ENCODE measurements around the gene ALDH1L2.

ALDH1L2 gene

DNA sequence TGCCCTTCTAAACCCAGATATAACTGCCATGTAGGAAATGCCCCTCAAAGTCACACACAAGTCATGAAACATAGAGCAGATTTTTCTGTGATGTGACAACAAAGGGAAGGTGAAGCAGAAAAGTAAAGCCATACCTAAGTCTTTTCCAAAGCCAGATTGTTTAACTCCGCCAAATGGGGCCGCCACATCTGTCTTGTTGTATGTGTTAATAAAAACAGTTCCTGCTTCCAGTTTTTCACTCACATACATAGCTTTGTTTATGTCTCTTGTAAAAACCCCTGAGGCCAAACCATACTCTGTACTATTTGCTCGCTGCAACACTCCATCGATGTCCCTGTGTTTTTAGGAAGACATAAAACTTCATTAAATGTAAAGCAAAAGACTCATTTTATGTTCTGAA, 57.8 kb downstream of the ALDH1L2 start:
- no peaks in the 10 kb centered on the region for H3K27me3 Mint-ChIP-seq
- H3K4me1 Mint-ChIP-seq = peaks cover 9% of the 10 kb centered on the region
- DNase-seq (no peak), ATAC-seq (no peak)
- no peak overlapping the region for H3K4me3 Mint-ChIP-seq
- no peak overlapping the region for H3K27ac Mint-ChIP-seq
- H3K9me3 Mint-ChIP-seq = no peaks in the 10 kb centered on the region

GRCh38 chr12:105025890-105026289, 58.4 kb downstream of the ALDH1L2 start:
- Mint-ChIP-seq H3K27me3 (no peaks in the 10 kb centered on the region), H3K4me3 (no peak overlapping the region), H3K9me3 (no peaks in the 10 kb centered on the region), H3K27ac (no peak overlapping the region), H3K4me1 (peaks cover 3% of the 10 kb centered on the region)
- DNase-seq (no peak), ATAC-seq (no peak)

- ATAC-seq = no peak
- Mint-ChIP-seq H3K4me3 (no peak overlapping the region), H3K4me1 (no peaks in the 10 kb centered on the region), H3K9me3 (no peaks in the 10 kb centered on the region), H3K27me3 (no peaks in the 10 kb centered on the region), H3K27ac (no peak overlapping the region)
- DNase-seq = no peak
Observed at GRCh38 chr12:105024928-105025327, 59.3 kb downstream of the ALDH1L2 start.

GRCh38 chr12:105020241-105020962, 63.9 kb downstream of the ALDH1L2 start:
- DNase-seq (no peak), ATAC-seq (no peak)
- H3K9me3 Mint-ChIP-seq = no peaks in the 10 kb centered on the region
- H3K4me3 Mint-ChIP-seq = no peak overlapping the region
- H3K4me1 Mint-ChIP-seq = no peaks in the 10 kb centered on the region
- H3K27ac Mint-ChIP-seq = peak overlapping the region in 1 of 2 donors; percentile 88
- no peaks in the 10 kb centered on the region for H3K27me3 Mint-ChIP-seq

- ATAC-seq (no peak), DNase-seq (no peak)
- H3K9me3 Mint-ChIP-seq = no peaks in the 10 kb centered on the region
- no peaks in the 10 kb centered on the region for H3K4me1 Mint-ChIP-seq
- H3K4me3 Mint-ChIP-seq = no peak overlapping the region
- no peaks in the 10 kb centered on the region for H3K27me3 Mint-ChIP-seq
- no peak overlapping the region for H3K27ac Mint-ChIP-seq
Observed at GRCh38 chr12:105018776-105019175, 65.5 kb downstream of the ALDH1L2 start.

DNA sequence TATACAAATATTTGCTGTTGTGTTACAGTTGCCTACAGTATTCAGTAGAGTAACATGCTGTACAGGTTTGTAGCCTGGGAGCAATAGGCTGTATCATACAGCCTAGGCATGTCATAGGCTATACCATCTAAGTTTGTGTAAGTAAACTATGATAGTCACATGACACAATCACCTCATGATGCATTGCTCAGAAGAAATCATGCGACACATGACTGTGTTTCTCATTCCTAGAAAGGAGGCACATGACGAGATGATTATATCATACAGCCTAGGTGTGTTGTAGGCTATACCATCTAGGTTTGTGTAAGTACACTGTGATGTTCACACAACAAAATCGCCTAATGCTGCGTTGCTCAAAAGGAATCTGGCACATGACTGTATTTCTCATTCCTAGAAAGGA, 66.2 kb downstream of the ALDH1L2 start:
- no peak for ATAC-seq
- DNase-seq = no peak
- no peaks in the 10 kb centered on the region for H3K27me3 Mint-ChIP-seq

GRCh38 chr12:105015543-105015942, 68.7 kb downstream of the ALDH1L2 start:
- no peak for DNase-seq
- Mint-ChIP-seq H3K27ac (no peak overlapping the region), H3K27me3 (no peaks in the 10 kb centered on the region), H3K9me3 (peaks cover 5 to 8% of the 10 kb centered on the region in 2 donors), H3K4me1 (no peaks in the 10 kb centered on the region), H3K4me3 (no peak overlapping the region)
- no peak for ATAC-seq

More for the DNA sequence above, 66.2 kb downstream of the ALDH1L2 start:
- Mint-ChIP-seq H3K27ac (no peak overlapping the region), H3K4me3 (no peak overlapping the region), H3K9me3 (no peaks in the 10 kb centered on the region), H3K4me1 (no peaks in the 10 kb centered on the region)

- H3K4me1 Mint-ChIP-seq = no peaks in the 10 kb centered on the region
- H3K27ac Mint-ChIP-seq = no peak overlapping the region
- no peak for DNase-seq
- no peak overlapping the region for H3K4me3 Mint-ChIP-seq
- peaks cover 12 to 14% of the 10 kb centered on the region in 2 donors for H3K9me3 Mint-ChIP-seq
- no peaks in the 10 kb centered on the region for H3K27me3 Mint-ChIP-seq
- ATAC-seq = no peak
Observed at GRCh38 chr12:105014603-105015002, 69.7 kb downstream of the ALDH1L2 start.

GRCh38 chr12:105013892-105014291, 70.4 kb downstream of the ALDH1L2 start:
- no peak overlapping the region for H3K27ac Mint-ChIP-seq
- no peaks in the 10 kb centered on the region for H3K27me3 Mint-ChIP-seq
- ATAC-seq (no peak), DNase-seq (no peak)
- no peak overlapping the region for H3K4me3 Mint-ChIP-seq
- no peaks in the 10 kb centered on the region for H3K4me1 Mint-ChIP-seq
- H3K9me3 Mint-ChIP-seq = peaks cover 12 to 15% of the 10 kb centered on the region in 2 donors

- ATAC-seq (no peak), DNase-seq (no peak)
- no peaks in the 10 kb centered on the region for H3K27me3 Mint-ChIP-seq
- peaks cover 17 to 18% of the 10 kb centered on the region in 2 donors for H3K9me3 Mint-ChIP-seq
- peaks cover 25% of the 10 kb centered on the region for H3K4me1 Mint-ChIP-seq
- no peak overlapping the region for H3K4me3 Mint-ChIP-seq
- no peak overlapping the region for H3K27ac Mint-ChIP-seq
Observed at GRCh38 chr12:105001476-105001875, 82.8 kb downstream of the ALDH1L2 start.

DNA sequence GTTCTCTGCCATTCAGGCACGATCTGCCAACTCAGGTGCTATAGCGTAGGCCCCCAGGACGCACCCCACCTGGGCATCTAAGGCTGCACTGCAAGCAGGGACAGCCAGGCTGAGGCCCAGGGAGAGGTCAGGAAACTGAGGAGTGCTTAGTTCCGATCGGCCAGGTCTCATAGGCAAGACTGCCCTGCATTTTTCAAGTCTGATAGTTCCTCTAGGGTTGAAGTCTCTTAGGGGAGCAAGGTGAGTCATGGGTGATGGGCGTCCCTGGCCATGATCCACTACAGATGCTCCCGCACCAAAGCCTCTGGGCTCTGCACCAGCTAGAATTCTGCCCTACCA, 84.9 kb downstream of the ALDH1L2 start:
- H3K9me3 Mint-ChIP-seq = peaks cover 17 to 18% of the 10 kb centered on the region in 2 donors
- no peaks in the 10 kb centered on the region for H3K27me3 Mint-ChIP-seq
- no peak for DNase-seq
- ATAC-seq = no peak
- H3K4me1 Mint-ChIP-seq = peaks cover 25% of the 10 kb centered on the region
- H3K27ac Mint-ChIP-seq = no peak overlapping the region
- H3K4me3 Mint-ChIP-seq = no peak overlapping the region

- Mint-ChIP-seq H3K27me3 (no peaks in the 10 kb centered on the region), H3K9me3 (peaks cover 17 to 18% of the 10 kb centered on the region in 2 donors), H3K4me3 (no peak overlapping the region), H3K27ac (no peak overlapping the region), H3K4me1 (peaks cover 25% of the 10 kb centered on the region)
- DNase-seq (no peak), ATAC-seq (no peak)
Observed at GRCh38 chr12:104998423-104999346, 85.6 kb downstream of the ALDH1L2 start.

DNA sequence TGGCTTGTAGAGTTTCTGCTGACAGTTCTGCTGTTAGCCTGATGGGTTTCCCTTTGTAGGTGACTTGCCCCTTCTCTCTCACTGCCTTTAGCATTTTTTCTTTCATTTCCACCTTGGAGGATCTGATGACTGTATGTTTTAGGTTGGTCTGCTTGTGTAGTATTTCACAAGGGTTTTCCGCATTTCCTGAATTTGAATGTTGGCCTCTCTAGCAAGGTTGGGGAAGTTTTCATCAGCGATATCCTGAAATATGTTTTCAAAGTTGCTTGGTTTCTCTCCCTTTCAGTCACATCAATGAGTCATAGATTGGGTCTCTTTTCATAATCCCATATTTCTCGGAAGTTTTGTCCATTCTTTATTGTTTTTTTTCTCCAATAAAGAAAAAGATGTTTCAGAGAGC, 86.7 kb downstream of the ALDH1L2 start:
- peak overlapping the region in 1 of 2 donors; percentile 37 for H3K27ac Mint-ChIP-seq
- peaks cover 25% of the 10 kb centered on the region for H3K4me1 Mint-ChIP-seq
- H3K27me3 Mint-ChIP-seq = no peaks in the 10 kb centered on the region
- H3K9me3 Mint-ChIP-seq = peaks cover 17 to 18% of the 10 kb centered on the region in 2 donors
- DNase-seq = no peak
- H3K4me3 Mint-ChIP-seq = no peak overlapping the region
- ATAC-seq = no peak

DNA sequence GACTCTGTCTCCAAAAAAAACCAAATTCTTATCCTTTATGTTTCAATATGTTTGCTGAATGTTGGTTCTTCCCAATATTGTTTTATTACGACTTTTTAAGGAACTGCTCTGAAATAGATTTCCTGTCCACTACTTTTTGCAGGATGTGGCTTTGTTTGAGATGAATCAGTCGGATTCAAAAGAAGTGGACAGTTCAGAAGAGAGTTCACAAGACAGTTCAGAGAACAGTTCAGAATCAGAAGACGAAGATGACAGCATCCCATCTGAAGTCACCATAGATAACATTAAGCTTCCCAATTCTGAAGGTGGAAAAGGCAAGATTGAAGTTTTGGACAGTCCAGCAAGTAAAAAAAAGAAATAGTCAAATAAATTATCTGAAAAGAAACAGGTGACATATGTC, 89.9 kb downstream of the ALDH1L2 start:
- Mint-ChIP-seq H3K4me1 (peaks cover 40% of the 10 kb centered on the region), H3K27ac (no peak overlapping the region), H3K27me3 (no peaks in the 10 kb centered on the region), H3K4me3 (no peak overlapping the region), H3K9me3 (peaks cover 5 to 7% of the 10 kb centered on the region in 2 donors)
- no peak for ATAC-seq
- no peak for DNase-seq

GRCh38 chr12:104991565-104992128, 92.6 kb downstream of the ALDH1L2 start:
- H3K4me3 Mint-ChIP-seq = no peak overlapping the region
- H3K4me1 Mint-ChIP-seq = peaks cover 41% of the 10 kb centered on the region
- H3K9me3 Mint-ChIP-seq = peaks cover 0 to 5% of the 10 kb centered on the region in 2 donors
- H3K27ac Mint-ChIP-seq = peak overlapping the region in 1 of 2 donors; percentile 35
- no peaks in the 10 kb centered on the region for H3K27me3 Mint-ChIP-seq
- ATAC-seq (no peak), DNase-seq (no peak)

- no peak overlapping the region for H3K4me3 Mint-ChIP-seq
- H3K27ac Mint-ChIP-seq = no peak overlapping the region
Observed at GRCh38 chr12:104990950-104991349, 93.3 kb downstream of the ALDH1L2 start.

More at GRCh38 chr12:104990950-104991349, 93.3 kb downstream of the ALDH1L2 start:
- DNase-seq (no peak), ATAC-seq (no peak)
- no peaks in the 10 kb centered on the region for H3K27me3 Mint-ChIP-seq
- peaks cover 0 to 5% of the 10 kb centered on the region in 2 donors for H3K9me3 Mint-ChIP-seq
- H3K4me1 Mint-ChIP-seq = peaks cover 41% of the 10 kb centered on the region

Data from stimulated activated naive CD8-positive, alpha-beta T cell treated with anti-CD3 and anti-CD28 coated beads, Interleukin-15, amount 100 ng/mL, for 72 hours (primary cell).